H1 (cell line): ENCODE measurements around the gene AGAP3.
A peak's percentile ranks its signal among the peaks of the same experiment; 100 is the strongest.

Experiments used
- CHD1 ChIP-seq: IDR thresholded peaks from 2 replicates; pipeline ENCODE4 v1.6.1; 2012; ENCODE audit warnings: low read depth, low read length, improper control_type of control experiment
- EP300 ChIP-seq, 2 experiments: IDR thresholded peaks; 1 replicate in 1 of 2; 2 replicates in 1 of 2; pipeline ENCODE4 v1.6.1; 2011 to 2012; ENCODE audit warnings: low read depth in 2 of 2, low read length in 2 of 2, mild to moderate bottlenecking in 2 of 2, borderline replicate concordance in 1 of 2, inconsistent platforms in 1 of 2, moderate library complexity in 1 of 2
- GTF2F1 ChIP-seq: IDR thresholded peaks from 2 replicates; pipeline ENCODE4 v1.6.1; 2012; ENCODE audit warnings: low read depth, low read length, improper control_type of control experiment, borderline replicate concordance
- POLR2A ChIP-seq, 2 experiments: IDR thresholded peaks; 1 replicate in 1 of 2; 2 replicates in 1 of 2; pipeline ENCODE4 v1.6.1; 2011; ENCODE audit warnings: low read depth in 2 of 2, low read length in 2 of 2, mild to moderate bottlenecking in 2 of 2; ENCODE audit errors: control extremely low read depth in 1 of 2
- SAP30 ChIP-seq: fragments of 300-600 bp; sonication (generic); IDR thresholded peaks from 2 replicates; pipeline ENCODE4 v1.7.1; 2012; ENCODE audit warnings: low read length, moderate library complexity, mild to moderate bottlenecking, inconsistent platforms; ENCODE audit not compliant: insufficient read depth, insufficient replicate concordance
- TEAD4 ChIP-seq: IDR thresholded peaks from 2 replicates; pipeline ENCODE4 v1.6.1; 2012; ENCODE audit warnings: low read depth, low read length, inconsistent platforms, mixed read lengths
- YY1 ChIP-seq: IDR thresholded peaks from 2 replicates; pipeline ENCODE4 v1.6.1; 2011; ENCODE audit warnings: low read depth, mild to moderate bottlenecking, low read length
- ZNF274 ChIP-seq: IDR thresholded peaks from 2 replicates; pipeline ENCODE4 v1.7.0; 2012; ENCODE audit warnings: low read length, borderline replicate concordance; ENCODE audit errors: extremely low read depth
- TF ChIP-seq, protein P1 (sequence below), 3 experiments: IDR thresholded peaks; 1 replicate in 2 of 3; 2 replicates in 1 of 3; pipeline versions ENCODE4 v1.5.1 to v1.6.1; 2011; ENCODE audit warnings: low read length in 3 of 3, mild to moderate bottlenecking in 3 of 3, inconsistent platforms in 2 of 3, low read depth in 1 of 3, moderate library complexity in 1 of 3; ENCODE audit not compliant: insufficient read depth in 1 of 3; ENCODE audit errors: control extremely low read depth in 1 of 3
- TF ChIP-seq, protein P2 (sequence below): IDR thresholded peaks from 2 replicates; pipeline ENCODE4 v1.6.1; 2011; ENCODE audit warnings: low read length, improper control_type of control experiment
- TF ChIP-seq, protein P3 (sequence below): IDR thresholded peaks from 2 replicates; pipeline ENCODE4 v1.6.1; 2011; ENCODE audit warnings: low read depth, mild to moderate bottlenecking, low read length; ENCODE audit not compliant: insufficient read depth

DNA sequence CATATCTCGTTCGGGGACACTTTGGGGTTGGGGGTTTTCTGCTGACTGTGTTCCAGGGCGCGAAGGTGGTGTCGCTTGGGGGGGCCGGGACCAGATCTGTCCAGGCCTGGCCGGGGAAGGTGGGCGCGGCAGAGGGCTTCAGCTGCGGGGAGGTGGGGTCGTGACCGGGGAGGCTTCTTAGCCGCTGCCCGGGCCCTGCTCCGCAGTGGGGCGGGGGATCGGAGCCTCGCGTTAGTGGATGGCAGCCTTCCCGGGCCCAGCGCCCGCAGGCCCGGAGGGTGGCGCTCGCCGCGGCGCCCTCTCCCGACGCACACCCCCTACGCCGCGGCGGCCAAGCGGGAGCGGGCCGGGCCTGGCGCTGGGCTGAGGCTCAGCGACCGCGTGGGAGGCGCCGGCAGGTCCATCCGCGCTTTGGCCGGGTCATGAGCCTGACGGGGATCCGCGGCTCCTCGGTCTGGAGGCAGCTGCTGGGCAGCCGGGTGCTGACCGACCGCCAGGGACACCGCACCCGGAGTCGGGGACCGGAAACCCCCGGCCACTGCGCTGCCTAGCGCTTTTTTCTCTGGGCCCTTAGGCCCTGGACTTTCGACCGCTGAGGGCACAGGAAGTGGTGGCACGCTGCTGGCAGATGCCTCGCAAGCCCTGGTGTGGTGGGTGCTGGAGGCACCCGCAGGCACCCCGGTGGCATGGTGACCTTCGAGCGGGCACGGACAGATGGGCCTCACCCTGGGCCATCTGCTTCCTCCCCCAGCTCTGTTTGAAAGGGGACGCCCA is 1.2 kb downstream of the AGAP3 start:
- TF ChIP-seq, protein P1, sequence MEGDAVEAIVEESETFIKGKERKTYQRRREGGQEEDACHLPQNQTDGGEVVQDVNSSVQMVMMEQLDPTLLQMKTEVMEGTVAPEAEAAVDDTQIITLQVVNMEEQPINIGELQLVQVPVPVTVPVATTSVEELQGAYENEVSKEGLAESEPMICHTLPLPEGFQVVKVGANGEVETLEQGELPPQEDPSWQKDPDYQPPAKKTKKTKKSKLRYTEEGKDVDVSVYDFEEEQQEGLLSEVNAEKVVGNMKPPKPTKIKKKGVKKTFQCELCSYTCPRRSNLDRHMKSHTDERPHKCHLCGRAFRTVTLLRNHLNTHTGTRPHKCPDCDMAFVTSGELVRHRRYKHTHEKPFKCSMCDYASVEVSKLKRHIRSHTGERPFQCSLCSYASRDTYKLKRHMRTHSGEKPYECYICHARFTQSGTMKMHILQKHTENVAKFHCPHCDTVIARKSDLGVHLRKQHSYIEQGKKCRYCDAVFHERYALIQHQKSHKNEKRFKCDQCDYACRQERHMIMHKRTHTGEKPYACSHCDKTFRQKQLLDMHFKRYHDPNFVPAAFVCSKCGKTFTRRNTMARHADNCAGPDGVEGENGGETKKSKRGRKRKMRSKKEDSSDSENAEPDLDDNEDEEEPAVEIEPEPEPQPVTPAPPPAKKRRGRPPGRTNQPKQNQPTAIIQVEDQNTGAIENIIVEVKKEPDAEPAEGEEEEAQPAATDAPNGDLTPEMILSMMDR (IDR thresholded peaks at IDR 0.05; ENCODE audit: control extremely low read depth in 1 of 3, insufficient read depth in 1 of 3, low read depth in 1 of 3, low read length in 3 of 3) = peak in 2 of 3 experiments; percentile 1 to 27; a peak in 3 of 4 replicates
- TF ChIP-seq POLR2A (IDR thresholded peaks at IDR 0.05; ENCODE audit: control extremely low read depth in 1 of 2, low read depth in 2 of 2, low read length in 2 of 2) (no peak), TEAD4 (no peak), SAP30 (no peak), CHD1 (no peak), ZNF274 (no peak), GTF2F1 (no peak), EP300 (IDR thresholded peaks at IDR 0.05; ENCODE audit: borderline replicate concordance in 1 of 2, low read depth in 2 of 2, low read length in 2 of 2) (no peak), YY1 (no peak)
- TF ChIP-seq, protein P2, sequence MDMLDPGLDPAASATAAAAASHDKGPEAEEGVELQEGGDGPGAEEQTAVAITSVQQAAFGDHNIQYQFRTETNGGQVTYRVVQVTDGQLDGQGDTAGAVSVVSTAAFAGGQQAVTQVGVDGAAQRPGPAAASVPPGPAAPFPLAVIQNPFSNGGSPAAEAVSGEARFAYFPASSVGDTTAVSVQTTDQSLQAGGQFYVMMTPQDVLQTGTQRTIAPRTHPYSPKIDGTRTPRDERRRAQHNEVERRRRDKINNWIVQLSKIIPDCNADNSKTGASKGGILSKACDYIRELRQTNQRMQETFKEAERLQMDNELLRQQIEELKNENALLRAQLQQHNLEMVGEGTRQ = no peak
- TF ChIP-seq, protein P3, sequence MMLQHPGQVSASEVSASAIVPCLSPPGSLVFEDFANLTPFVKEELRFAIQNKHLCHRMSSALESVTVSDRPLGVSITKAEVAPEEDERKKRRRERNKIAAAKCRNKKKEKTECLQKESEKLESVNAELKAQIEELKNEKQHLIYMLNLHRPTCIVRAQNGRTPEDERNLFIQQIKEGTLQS = no peak
